GM19468 (cell line): Measurements from ENCODE around the gene TCEANC2.

Experiments used
- ATAC-seq: cut with Tn5 transposase; IDR thresholded peaks from one replicate; pipeline ENCODE4 v1.9.1; 2021; ENCODE audit warnings: mild to moderate bottlenecking, moderate library complexity, moderate number of reproducible peaks; ENCODE audit not compliant: unreplicated experiment; ENCODE audit errors: extremely low read depth

The TCEANC2 gene

DNA sequence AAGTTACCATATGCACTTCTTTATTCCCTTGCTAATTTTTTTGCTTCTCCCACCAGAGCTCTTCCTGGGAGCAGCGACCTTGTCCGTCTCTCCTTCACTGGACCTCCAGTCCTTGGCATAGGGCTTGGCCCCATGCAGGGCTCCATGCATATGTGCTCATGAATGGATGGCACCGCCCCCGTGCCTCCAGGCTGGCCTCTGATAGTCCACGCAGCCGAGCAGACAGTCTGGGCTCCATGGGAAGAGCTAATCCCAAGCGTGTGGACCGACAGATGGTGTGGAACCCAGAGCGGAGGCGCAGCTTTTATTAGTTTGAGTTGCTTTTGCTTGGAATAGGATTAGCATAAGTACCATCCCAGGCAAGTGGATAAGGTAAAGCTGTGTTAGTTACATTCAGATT lies 57.6 kb downstream of the TCEANC2 start:
- no peak for ATAC-seq

DNA sequence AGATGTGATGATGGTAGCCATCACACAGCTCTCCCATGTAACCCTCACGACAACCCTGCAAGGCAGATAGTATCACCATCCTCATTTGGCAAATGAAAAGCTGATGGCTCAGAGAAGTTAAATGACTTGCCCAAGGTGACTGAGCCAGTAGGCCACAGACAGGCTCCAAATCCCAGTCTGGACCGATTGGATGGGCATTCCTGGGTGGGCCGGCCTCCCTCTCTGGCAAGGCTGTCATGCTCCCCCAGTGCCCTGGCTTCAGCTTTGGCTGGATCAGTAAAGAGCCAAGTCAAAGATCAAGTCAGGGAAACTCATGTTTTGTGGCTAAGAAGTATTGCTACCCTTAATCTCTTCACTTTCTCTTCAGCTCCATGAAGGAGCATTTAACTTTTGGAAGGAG lies 58.2 kb downstream of the TCEANC2 start:
- ATAC-seq, result no peak

DNA sequence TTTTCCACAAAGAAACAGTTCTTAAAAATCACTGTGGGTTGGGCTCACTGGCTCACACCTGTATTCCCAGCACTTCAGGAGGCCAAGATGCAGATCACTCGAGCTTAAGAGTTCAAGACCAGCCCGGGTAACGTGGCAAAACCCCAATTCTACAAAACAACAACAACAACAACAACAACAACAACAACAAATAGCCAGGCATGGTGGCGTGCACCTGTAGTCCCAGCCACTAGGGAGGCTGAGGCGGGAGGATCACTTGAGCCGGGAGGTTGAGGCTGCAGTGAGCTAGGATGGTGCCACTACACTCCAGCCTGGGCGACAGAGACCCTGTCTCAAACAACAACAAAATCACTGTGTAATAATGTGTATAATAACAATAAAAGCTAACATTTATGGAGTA lies 58.6 kb downstream of the TCEANC2 start:
- ATAC-seq, result no peak

DNA sequence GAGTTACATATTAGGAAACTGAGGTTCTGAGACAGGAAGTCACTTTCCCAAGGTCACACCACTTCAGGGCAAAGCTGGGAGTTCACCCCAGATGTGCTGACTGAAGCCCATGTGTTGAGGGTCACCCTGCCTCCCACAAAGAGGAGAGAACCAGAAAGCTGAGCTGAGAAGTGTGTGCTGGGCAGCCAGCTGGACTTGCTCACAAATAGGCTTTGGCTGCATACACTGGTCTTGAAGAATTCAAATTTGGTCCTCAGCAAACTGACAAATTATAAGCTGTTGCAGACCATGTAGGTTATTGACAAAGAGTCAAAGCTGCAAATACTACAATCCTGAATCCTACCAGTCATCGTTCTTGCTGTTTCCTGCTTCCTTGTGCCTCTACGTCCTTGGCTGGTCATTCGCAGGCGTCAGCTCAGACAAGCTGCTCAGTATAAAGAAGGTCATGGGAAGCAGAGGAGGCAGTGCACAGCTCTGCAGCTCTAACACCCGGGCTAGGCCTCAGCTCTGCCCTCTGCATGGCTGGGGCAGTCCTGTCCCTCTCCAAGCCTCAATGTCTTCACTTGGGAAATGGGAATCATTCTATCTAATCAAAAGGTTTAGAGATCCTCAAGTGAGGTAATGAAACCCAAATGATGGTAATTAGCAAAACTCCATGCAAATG lies 59.4 kb downstream of the TCEANC2 start:
- ATAC-seq, result no peak

GRCh38 chr1:54114001-54114400 lies 60.6 kb downstream of the TCEANC2 start:
- no peak for ATAC-seq

- ATAC-seq, result no peak
These were observed 61.5 kb downstream of the TCEANC2 start for GRCh38 chr1:54114955-54115354.

GRCh38 chr1:54115520-54115919 lies 62.1 kb downstream of the TCEANC2 start:
- ATAC-seq, result no peak

- no peak for ATAC-seq
These were observed 64.6 kb downstream of the TCEANC2 start for GRCh38 chr1:54117815-54118563.

GRCh38 chr1:54118704-54119103 lies 65.3 kb downstream of the TCEANC2 start:
- no peak for ATAC-seq

DNA sequence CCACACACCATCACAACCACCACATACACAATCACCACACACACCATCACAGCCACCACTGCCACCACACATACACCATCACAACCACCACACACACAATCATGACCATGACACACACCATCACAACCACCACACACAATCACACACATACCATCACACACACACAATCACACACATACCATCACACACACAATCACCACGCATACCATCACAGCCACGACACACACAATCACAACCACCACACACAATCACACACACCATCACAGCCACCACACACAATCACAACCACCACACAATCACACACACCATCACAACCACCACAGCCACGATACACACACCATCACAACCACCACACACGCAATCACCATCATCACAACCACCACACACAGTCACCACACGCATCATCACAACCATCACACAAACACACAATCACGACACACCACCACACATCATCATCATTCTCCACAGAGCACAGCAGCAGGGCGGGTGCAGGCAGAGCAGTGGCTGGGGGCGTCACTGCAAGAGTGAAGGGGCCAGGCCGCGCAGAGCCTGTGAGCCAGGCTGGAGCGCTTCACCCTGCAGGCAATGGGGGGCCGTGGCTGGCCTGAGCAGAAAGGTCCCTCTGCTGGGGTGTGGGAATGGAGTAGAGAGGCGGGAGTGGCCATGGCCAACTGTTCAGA lies 66.8 kb downstream of the TCEANC2 start:
- ATAC-seq, result no peak

DNA sequence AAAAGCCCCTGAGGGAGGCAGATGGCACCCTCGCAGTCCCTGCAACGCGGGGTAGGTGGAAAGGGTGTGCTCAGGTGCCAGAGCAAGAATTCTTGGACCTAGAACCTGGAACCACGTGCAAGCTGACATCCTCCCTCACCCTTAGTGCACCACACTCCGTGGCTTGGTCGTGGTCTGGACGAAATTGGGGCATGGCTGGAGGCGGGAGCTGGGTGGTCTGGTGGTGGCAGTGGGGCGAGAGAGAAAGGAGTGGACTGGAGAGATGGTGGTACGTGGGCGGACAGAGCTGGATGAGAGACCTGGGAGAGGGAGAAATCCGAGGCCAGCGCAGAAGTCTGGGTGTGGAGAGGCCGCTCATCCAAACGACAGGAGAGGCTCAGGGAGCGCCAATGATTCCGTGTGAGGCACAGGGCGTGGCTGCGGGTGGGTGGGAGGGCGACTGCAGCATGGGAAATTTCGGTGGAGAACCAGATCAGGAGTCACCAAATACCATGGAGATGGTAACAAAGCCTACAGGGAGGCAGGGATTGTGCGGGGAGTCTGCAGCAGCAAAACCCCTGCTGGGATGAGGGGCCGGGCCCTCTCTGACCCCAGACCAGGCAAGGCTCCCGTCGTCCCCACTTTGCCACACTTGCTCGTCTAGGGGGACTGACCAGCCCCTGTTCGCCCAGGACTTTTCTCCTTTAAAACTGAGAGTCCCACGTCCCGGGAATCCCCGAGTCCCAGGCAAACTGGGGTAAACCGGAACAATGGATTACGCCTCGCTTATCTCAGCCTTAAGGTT lies 67.5 kb downstream of the TCEANC2 start:
- ATAC-seq, result no peak

DNA sequence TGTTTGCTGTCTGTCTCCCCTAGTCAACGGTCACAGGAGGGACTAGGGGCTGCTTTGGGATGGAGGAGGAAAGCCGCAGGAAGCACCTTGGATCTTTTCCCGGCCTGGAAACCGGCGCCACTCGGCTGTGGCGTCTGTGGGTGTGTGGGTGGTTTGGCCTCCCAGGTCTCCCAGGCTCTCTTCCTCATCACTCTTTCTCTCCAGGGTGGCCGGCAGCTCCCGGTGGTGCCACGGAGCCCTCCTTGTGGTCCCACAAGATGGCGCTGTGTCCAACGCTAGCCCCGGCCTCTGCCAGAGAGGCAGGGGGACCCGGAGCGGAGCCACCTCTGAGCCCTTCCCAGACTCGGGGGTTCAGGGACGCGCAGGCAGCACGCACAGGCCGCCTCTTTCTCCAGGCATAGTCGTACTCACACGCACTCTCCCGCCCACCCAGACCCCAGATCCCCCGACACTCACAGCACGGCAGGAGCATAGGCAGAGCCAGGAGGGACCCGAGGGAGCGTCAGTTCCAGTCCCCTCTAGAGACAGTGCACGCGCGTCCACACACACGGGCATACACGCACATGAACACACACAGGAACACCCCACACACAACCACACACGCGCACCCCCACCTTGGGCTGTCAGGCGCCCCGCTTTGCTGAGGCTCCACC lies 68.2 kb downstream of the TCEANC2 start:
- no peak for ATAC-seq

DNA sequence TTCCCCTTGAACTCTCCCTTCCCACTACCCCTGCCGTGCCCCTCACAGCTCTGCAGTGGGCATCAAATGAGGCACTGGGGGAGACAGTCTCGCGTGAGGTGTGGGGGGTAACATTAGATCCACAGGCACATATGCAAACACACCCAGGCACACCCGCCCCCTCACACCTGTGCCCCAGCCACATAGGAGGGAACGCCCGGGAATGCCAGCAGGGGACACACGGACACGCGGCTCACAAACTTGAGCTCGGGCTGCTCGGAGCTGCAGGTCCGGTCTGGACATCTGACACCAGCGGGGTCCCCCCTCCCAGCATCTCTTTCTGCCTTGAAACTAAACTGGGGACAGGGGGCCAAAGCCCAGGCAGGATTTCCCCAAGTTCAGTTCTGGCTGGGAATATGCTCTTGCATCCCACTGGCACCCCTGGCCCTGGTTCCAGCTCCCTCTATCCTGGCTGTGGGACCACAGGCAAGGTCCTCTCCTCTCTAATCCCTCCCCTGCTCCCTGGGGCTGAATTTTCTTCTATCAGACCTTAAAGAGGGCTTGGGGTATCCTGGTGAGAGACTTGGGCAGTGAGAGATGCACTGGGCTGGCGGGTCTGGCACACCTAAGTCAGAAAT lies 68.8 kb downstream of the TCEANC2 start:
- no peak for ATAC-seq

DNA sequence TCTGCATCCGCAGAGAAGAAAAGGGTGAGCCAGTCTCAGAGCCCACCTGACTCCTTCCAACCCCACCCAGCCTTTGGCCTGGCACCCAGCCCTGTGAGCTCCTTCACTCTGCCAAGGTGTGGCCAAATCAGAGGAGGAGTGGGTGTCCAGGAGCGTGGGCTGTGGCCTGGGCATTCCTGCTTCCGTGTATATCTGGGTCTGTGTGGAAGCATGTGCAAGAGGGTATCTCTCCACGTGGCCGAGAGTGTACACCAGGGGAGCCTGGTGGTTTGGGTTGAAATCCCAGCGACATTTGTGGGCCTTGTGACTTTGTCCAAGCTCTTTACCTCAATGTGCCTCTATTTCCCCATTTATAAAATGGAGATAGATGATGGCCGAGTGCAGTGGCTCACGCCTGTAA lies 69.6 kb downstream of the TCEANC2 start:
- ATAC-seq, result no peak

DNA sequence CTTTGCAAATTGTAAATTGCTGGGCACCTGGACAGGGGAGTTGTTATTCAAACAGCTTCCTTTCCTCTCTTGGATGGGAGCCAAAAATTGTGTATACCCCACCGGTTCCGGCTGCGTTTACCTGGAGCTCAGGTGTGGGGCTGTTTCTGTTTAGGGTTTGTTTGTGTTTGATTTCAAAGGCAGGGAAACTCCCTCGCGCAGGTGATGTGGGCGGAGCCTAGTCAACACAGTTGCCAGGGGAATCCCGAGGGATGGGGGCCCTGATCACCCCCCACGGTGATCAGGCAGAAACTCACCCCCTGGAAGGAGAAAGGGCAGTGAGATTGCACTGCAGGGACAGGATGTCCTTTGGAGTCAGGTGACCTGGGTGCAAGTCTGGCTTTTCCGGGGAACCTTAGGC lies 71.1 kb downstream of the TCEANC2 start:
- ATAC-seq, result no peak

- ATAC-seq, result no peak
These were observed 71.5 kb downstream of the TCEANC2 start for GRCh38 chr1:54124906-54125305.

- ATAC-seq, result no peak
These were observed 72.1 kb downstream of the TCEANC2 start for GRCh38 chr1:54125386-54126070.

DNA sequence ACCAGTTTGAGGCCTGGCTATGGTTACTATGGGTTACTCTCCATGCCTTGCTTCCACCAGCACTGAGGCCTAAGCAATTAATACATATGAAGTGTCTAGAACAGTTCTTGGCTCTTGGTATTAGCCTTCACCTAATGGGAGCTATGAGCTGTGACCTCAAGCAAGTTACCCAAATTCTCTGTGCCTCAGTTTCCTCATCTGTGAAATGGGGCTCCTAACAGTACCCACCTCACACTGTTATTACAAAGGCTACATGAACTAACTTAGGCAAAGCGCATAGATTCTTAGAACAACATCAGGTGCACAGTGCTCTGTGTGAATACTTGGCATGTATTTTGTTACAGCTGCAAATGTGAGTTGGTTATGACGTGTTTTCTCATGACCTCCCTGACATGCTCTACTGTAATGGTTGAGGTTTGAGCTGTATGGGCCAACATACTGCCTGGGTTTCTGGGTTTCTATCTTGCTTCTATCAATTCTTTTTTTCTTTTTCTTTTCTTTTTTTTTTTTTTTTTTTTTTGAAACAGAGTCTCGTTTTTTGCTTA lies 72.9 kb downstream of the TCEANC2 start:
- ATAC-seq, result no peak
